Stomach (tissue), 4 donors: ENCODE results near the gene CCR5.

ENCODE experiments used
- CTCF ChIP-seq, 7 experiments: fragments of 450-650 bp in 4 of 7; fragments of 200-600 bp in 3 of 7; sonication (generic) in 3 of 7; IDR thresholded peaks; one replicate each; pipeline ENCODE4 v1.5.1; 2016 to 2019; ENCODE audit warnings: antibody characterized with exemption in 7 of 7, control low read depth in 2 of 7, mild to moderate bottlenecking in 1 of 7
- EP300 ChIP-seq: sonication (generic); formaldehyde crosslinking; IDR thresholded peaks from one replicate; pipeline ENCODE4 v1.6.1; 2017; ENCODE audit warnings: antibody characterized with exemption
- POLR2A ChIP-seq, 4 donors: fragments of 450-650 bp; IDR thresholded peaks; one replicate each; pipeline ENCODE4 v1.6.1; 2016; ENCODE audit warnings: antibody characterized with exemption in 4 of 4, control low read depth in 2 of 4, mild to moderate bottlenecking in 1 of 4, moderate library complexity in 1 of 4

DNA sequence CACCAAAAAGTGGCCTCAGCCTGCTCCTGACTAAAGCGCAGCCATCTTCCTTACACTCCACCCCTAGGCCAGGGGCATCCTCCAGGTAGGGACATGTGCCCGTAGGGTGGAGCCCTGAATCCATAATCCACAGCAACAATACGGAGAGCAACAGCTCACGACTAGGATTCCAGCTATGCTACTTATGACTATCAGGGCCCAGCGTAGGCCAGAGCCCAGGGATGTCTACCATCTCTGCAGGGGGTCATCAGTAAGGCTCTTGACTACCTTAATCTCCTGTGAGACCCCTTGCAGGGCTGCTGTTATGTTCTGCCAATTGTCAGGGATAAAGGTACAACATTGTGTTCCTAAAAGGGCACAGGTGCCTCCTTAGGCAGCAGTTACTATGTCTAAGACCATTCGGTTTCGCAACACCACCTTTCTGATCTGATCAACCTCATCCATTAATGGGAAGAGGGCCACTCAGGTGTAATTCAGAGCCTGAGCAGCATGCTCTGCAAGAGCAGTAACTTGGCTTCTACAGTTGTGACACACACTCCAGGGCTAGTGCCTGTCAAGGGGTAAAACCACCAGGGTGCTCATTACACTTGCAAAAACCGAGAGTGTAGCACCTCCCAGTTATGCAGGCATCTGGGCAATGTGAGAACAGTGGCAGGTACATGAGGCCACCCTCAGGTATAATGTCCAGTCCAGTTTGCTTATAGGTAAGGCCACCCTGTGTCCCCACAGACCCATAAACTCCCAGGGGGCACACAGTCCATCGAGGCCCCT is 47.3 kb downstream of the CCR5 start:
- TF ChIP-seq CTCF (IDR thresholded peaks at IDR 0.05) (no peak), POLR2A (IDR thresholded peaks at IDR 0.05) (no peak), EP300 (no peak)
